Effector memory CD8-positive, alpha-beta T cell (primary cell): Measurements from ENCODE around the gene GLI1.
"Not testable (repeated sequence)": the region's sequence is repeated elsewhere in the genome, so short reads cannot be mapped to it uniquely, and the experiment has no call there.

ENCODE experiments used
- ATAC-seq: fragments of 150-1000 bp; cut with Tn5 transposase; replicated peaks from 2 replicates; pipeline ENCODE4 v1.10.0; 2021; ENCODE audit warnings: mild to moderate bottlenecking, moderate library complexity
- DNase-seq, 3 experiments: peaks; one replicate each; pipeline ENCODE4 v3.0.0; 2021
- H3K27ac Mint-ChIP-seq, 2 donors: one replicate each; pipeline ENCODE4 v1.8.0; 2022; ENCODE audit warnings: mild to moderate bottlenecking in 2 of 2, mixed read lengths in 2 of 2, moderate library complexity in 2 of 2
- H3K27me3 Mint-ChIP-seq, 2 donors: one replicate each; pipeline ENCODE4 v1.8.0; 2022; ENCODE audit warnings: mixed read lengths in 2 of 2
- H3K36me3 Mint-ChIP-seq: one replicate; pipeline ENCODE4 v1.8.0; 2022; ENCODE audit warnings: mild to moderate bottlenecking, moderate library complexity, mixed read lengths; ENCODE audit not compliant: insufficient read depth
- H3K4me1 Mint-ChIP-seq, 2 donors: one replicate each; pipeline ENCODE4 v1.8.0; 2022; ENCODE audit warnings: low read depth in 2 of 2, mixed read lengths in 2 of 2
- H3K4me3 Mint-ChIP-seq, 2 donors: one replicate each; pipeline ENCODE4 v1.8.0; 2022; ENCODE audit warnings: mild to moderate bottlenecking in 2 of 2, mixed read lengths in 2 of 2, moderate library complexity in 2 of 2
- H3K9me3 Mint-ChIP-seq, 2 donors: one replicate each; pipeline ENCODE4 v1.8.0; 2022; ENCODE audit warnings: mixed read lengths in 2 of 2

The GLI1 gene

DNA sequence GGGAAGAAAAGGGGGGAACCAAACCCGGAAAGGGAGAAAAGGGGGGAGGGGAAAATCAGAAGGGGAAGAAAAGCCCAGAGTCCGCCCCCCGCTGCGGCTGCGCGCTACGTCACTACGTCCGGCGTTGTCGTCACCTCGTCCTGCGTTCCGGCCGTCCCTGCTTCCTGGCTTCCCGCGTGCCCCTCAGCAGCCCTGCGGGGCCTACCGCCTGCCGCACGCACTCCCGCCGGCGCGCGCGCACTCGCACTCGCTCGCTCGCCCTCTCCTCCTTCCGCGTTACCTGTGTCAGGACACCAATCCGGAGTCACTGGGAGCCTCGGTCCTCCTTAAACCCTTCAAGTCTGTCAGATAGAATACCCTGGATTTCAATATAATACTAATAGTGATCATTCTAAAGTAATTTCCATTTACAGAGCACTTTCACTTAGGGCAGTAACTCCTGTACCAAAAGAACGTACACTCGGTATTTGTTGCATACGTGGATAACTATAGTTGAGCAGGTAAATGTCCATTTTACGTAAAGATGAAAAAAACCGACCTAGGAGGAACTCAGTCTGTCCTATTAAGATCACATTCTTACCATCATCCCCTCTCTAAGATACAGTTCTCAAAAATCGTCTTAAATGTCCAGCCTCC is 28.5 kb upstream of the GLI1 start, which contains the start of gene R3HDM2:
R3HDM2 (minus strand) TSS at position 113 of the 636 bp plus-strand sequence. CDS start 120,615 bp downstream, outside the sequence.
- Mint-ChIP-seq H3K27me3 (no peaks in the 10 kb centered on the region), H3K4me3 (peak within 1 kb of the TSS; percentile 95 to 96), H3K9me3 (no peaks in the 10 kb centered on the region), H3K36me3 (peaks cover 30% of the 10 kb centered on the region), H3K27ac (peak within 1 kb of the TSS; percentile 100), H3K4me1 (peaks cover 26 to 30% of the 10 kb centered on the region in 2 donors)
- DNase-seq = peak; percentile 91 to 95 (median 92)
- peak; percentile 91 for ATAC-seq

DNA sequence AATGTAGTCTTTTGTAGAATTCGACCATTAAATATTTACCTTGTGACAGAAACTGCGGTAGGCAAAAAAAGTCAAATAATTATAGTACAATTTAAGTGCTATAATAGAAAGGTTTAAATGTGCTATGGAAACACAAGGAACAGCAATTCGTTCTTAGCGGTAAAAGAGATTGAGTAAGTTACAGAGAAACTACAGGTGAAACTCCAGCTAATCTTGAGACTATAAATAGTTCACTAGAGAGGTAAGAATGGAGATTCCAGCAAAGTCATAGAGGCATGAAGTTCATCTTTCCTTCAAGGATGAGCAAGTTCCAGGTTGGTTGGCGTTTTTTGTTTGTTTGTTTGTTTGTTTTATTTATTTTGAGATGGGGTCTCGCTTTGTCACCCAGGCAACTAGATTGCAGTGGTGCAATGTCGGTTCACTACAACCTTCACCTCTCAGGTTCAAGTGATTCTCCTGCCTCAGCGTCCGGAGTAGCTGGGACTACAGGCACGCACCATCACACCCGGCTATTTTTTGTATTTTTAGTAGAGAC is 27.9 kb upstream of the GLI1 start:
- Mint-ChIP-seq H3K27ac (peak overlapping the region; percentile 100), H3K27me3 (no peaks in the 10 kb centered on the region), H3K9me3 (no peaks in the 10 kb centered on the region), H3K36me3 (peaks cover 30% of the 10 kb centered on the region), H3K4me3 (peak overlapping the region; percentile 95 to 96), H3K4me1 (peaks cover 23 to 30% of the 10 kb centered on the region in 2 donors)
- DNase-seq = no peak
- ATAC-seq = no peak

DNA sequence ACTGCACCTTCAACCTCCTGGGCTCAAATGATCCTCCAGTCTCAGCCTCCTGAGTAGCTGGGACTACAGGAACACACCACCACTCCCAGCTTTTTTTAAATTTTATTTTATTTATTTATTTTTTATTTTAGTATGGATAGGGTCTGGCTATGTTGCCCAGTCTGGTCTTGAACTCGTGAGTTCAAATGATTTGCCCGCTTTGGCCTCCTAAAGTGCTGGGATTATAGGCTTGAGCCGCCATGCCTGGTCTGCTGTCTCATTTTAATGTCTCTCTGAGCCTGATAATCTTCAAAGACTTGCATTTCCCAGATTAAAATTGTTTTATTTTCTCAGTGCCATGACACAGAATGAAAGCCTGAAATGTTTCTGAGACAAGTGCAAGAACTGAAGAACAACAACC is 26.2 kb upstream of the GLI1 start:
- Mint-ChIP-seq H3K9me3 (no peaks in the 10 kb centered on the region), H3K27ac (peak overlapping the region in 1 of 2 donors; percentile 38), H3K27me3 (peaks cover 0 to 1% of the 10 kb centered on the region in 2 donors), H3K36me3 (peaks cover 27% of the 10 kb centered on the region), H3K4me3 (no peak overlapping the region), H3K4me1 (peaks cover 21 to 26% of the 10 kb centered on the region in 2 donors)
- ATAC-seq (no peak), DNase-seq (no peak)

DNA sequence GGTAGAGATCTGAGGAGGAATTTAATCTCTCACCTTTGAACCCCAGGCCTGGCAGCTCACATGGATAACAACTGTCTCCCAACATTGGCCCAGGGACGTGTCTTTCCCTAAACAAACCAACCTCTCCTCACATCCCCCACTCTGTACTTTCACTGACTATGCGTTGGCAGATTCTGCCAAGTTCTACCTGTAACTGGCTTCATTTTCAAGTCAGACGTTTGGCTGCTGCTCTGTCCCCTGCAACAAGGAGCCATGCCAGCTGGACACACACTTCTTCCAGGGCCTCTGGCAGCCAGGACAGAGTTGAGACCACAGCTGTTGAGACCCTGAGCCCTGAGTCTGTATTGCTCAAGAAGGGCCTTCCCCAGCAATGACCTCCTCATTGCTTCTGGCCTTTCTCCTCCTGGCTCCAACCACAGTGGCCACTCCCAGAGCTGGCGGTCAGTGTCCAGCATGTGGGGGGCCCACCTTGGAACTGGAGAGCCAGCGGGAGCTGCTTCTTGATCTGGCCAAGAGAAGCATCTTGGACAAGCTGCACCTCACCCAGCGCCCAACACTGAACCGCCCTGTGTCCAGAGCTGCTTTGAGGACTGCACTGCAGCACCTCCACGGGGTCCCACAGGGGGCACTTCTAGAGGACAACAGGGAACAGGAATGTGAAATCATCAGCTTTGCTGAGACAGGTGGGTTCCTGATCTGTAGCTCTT is 24.9 kb upstream of the GLI1 start, which contains the start of gene INHBC:
INHBC (plus strand) TSS at position 268 of the 707 bp plus-strand sequence; CDS start at position 371, 103 bp downstream.
- DNase-seq = no peak
- peak within 1 kb of the TSS; percentile 72 to 81 for H3K27ac Mint-ChIP-seq

DNA sequence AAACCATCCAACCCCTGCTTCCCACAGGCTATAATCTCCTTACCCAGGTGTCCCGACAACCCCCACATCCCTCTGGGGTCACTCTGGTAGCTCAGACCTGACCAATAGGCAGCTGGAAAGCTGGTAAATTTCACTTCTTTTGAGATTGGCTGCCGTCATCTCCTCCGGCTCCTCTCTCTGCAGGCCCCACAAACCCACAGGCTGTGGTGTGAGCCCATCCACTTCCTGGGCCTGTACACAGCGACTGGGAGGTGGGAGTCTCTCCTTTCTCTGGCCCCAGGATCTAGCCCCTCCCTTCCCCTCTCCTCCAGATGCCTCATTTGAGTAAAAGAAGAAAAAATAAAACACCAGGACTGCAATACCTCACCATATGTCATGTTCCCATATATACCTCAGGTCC is 24.3 kb upstream of the GLI1 start:
- H3K4me1 Mint-ChIP-seq = peaks cover 10 to 13% of the 10 kb centered on the region in 2 donors
- DNase-seq (no peak), ATAC-seq (no peak)
- peak overlapping the region; percentile 72 to 81 for H3K27ac Mint-ChIP-seq
- H3K36me3 Mint-ChIP-seq = peaks cover 14% of the 10 kb centered on the region
- peak overlapping the region; percentile 51 to 63 for H3K4me3 Mint-ChIP-seq
- no peaks in the 10 kb centered on the region for H3K9me3 Mint-ChIP-seq
- H3K27me3 Mint-ChIP-seq = peaks cover 0 to 9% of the 10 kb centered on the region in 2 donors

More for the DNA sequence above, 24.9 kb upstream of the GLI1 start, which contains the start of gene INHBC:
- Mint-ChIP-seq H3K4me3 (peak within 1 kb of the TSS; percentile 51 to 63), H3K9me3 (no peaks in the 10 kb centered on the region), H3K4me1 (peaks cover 16 to 19% of the 10 kb centered on the region in 2 donors), H3K27me3 (peaks cover 0 to 9% of the 10 kb centered on the region in 2 donors), H3K36me3 (peaks cover 19% of the 10 kb centered on the region)
- no peak for ATAC-seq

DNA sequence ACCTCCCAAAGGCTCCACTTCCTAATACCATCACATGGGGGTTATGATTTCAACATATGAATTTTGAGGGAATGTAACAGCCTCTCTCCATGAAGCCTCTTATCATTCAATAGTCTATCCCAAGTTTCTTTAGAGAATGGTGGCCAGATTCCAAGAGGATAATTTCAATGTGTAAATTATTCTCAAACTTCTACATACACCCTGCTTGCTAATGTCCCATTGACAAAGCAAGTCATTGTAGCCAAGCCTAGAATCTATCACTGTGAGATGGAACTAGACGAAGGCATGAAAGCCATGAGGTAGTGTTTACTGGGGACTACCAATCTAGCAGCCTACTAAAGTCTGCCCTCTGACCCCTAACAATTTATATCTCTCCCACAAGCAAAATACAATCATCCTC is 21.2 kb upstream of the GLI1 start:
- H3K36me3 Mint-ChIP-seq = no peaks in the 10 kb centered on the region
- H3K4me1 Mint-ChIP-seq = peaks cover 5% of the 10 kb centered on the region in 2 donors
- peaks cover 6 to 17% of the 10 kb centered on the region in 2 donors for H3K27me3 Mint-ChIP-seq
- ATAC-seq (no peak), DNase-seq (no peak)
- no peak overlapping the region for H3K4me3 Mint-ChIP-seq
- no peak overlapping the region for H3K27ac Mint-ChIP-seq
- H3K9me3 Mint-ChIP-seq = no peaks in the 10 kb centered on the region

DNA sequence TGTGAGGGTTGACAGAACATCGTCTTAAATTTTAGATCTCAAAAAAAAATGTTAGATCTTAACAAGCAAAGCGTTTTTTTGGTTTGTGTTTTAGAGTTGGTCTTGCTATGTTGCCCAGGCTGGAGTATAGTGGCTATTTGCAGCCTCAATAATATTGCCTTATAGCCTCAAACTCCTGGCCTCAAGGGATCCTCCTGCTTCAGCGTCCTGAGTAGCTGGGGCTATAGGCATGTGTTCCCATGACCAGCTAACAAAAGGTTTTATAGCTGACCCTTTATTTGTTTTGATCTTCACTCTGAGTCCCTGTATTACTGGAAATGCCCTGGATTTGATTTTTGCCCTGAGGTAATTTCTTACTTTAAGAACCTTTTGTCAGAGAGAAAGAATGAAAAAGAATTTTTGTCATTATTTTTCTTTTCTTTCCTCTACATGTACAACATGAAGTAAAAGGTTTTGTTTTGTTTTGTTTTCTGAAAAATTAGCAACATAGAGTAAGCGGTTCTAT is 19.8 kb upstream of the GLI1 start:
- Mint-ChIP-seq H3K27me3 (peaks cover 6 to 17% of the 10 kb centered on the region in 2 donors), H3K4me3 (no peak overlapping the region), H3K4me1 (peaks cover 5% of the 10 kb centered on the region in 2 donors), H3K36me3 (no peaks in the 10 kb centered on the region), H3K27ac (no peak overlapping the region), H3K9me3 (no peaks in the 10 kb centered on the region)
- DNase-seq (no peak), ATAC-seq (no peak)

DNA sequence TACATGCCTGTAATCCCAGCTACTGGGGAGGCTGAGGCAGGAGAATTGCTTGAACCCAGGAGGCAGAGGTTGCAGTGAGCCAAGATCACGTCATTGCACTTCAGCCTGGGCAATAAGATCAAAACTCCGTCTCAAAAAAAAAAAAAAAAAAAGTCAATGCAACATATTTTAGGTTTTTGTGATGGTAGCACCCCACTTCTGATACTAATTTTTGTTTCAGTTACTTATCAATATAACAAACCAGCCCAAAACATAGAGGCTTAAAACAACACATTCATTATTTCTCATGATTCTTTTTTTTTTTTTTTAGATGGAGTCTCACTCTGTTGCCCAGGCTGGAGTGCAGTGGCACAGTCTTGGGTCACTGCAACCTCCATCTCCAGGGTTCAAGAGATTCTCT is 18.2 kb upstream of the GLI1 start:
- not testable (repeated sequence) for H3K4me3 Mint-ChIP-seq, H3K27ac Mint-ChIP-seq, ATAC-seq, DNase-seq, H3K4me1 Mint-ChIP-seq, H3K9me3 Mint-ChIP-seq, H3K36me3 Mint-ChIP-seq
- peaks cover 6 to 17% of the 10 kb centered on the region in 2 donors for H3K27me3 Mint-ChIP-seq

DNA sequence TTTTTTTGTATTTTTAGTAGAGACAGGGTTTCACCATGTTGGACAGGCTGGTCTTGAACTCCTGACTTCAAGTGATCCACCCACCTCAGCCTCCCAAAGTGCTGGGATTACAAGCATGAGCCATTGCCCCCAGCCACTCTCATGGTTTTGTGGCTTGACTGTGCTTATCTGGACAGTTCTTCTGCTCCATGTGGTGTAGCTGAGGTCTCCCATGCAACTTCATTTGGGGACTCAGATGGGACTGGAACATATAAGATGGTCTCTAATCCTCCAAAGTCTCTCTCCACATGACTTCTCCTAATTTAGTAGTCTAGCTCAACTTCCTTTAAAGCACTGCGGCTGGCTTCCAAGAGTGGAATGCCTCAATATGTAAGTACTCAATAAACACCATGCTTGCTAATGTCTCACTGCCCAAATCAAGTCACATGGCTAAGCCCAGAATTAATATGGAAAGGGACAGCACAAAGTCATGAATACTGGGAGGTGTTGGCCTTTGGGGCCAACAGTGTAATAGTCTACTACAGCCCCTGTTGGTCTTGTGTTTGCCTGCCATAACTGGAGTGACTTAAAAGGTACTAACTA is 17.6 kb upstream of the GLI1 start:
- Mint-ChIP-seq H3K9me3 (no peaks in the 10 kb centered on the region), H3K27me3 (peaks cover 6 to 17% of the 10 kb centered on the region in 2 donors)
- ATAC-seq = no peak

DNA sequence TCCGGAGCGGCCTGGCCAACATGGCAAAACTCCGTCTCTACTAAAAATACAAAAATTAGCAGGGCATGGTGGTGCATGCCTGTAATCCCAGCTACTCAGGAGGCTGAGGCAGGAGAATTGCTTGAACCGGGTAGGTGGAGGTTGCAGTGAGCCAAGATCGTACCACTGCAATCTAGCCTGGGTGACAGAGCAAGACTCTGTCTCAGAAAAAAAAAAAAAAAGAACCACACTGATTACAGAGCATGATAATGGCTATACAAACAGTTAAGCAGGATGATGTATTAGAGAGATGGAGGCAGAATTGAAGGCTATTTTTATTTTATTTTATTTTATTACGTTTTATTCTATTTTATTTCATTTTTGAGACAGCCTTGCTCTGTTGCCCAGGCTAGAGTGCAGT is 15.2 kb upstream of the GLI1 start:
- H3K27me3 Mint-ChIP-seq, H3K4me3 Mint-ChIP-seq, ATAC-seq, H3K36me3 Mint-ChIP-seq, H3K9me3 Mint-ChIP-seq, DNase-seq, H3K27ac Mint-ChIP-seq, H3K4me1 Mint-ChIP-seq: not testable (repeated sequence)

More for the DNA sequence above, 17.6 kb upstream of the GLI1 start:
- DNase-seq = no peak
- no peaks in the 10 kb centered on the region for H3K4me1 Mint-ChIP-seq
- H3K27ac Mint-ChIP-seq = no peak overlapping the region
- H3K36me3 Mint-ChIP-seq = no peaks in the 10 kb centered on the region
- no peak overlapping the region for H3K4me3 Mint-ChIP-seq

DNA sequence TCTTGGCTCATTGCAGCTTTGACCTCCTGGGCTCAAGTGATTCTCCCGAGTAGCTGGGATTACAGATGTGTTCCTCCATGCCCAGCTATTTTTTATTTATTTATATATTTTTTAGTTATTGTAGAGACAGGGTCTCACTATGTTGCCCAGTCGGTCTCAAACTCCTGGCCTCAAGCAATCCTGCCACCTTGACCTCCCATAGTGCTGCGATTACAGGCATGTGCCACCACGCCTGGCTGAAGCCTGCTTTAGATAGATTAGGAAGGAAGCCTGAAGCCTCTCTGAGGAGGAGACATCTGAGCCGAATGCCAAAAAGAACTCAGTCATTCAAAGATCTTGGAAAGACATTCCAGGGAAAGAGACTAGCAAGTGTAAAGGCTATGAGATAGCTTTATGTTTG is 14.8 kb upstream of the GLI1 start:
- H3K27ac Mint-ChIP-seq = no peak overlapping the region
- no peak overlapping the region for H3K4me3 Mint-ChIP-seq
- H3K27me3 Mint-ChIP-seq = peaks cover 6 to 8% of the 10 kb centered on the region in 2 donors
- ATAC-seq (no peak), DNase-seq (no peak)
- H3K4me1 Mint-ChIP-seq = no peaks in the 10 kb centered on the region
- H3K36me3 Mint-ChIP-seq = no peaks in the 10 kb centered on the region
- H3K9me3 Mint-ChIP-seq = no peaks in the 10 kb centered on the region

DNA sequence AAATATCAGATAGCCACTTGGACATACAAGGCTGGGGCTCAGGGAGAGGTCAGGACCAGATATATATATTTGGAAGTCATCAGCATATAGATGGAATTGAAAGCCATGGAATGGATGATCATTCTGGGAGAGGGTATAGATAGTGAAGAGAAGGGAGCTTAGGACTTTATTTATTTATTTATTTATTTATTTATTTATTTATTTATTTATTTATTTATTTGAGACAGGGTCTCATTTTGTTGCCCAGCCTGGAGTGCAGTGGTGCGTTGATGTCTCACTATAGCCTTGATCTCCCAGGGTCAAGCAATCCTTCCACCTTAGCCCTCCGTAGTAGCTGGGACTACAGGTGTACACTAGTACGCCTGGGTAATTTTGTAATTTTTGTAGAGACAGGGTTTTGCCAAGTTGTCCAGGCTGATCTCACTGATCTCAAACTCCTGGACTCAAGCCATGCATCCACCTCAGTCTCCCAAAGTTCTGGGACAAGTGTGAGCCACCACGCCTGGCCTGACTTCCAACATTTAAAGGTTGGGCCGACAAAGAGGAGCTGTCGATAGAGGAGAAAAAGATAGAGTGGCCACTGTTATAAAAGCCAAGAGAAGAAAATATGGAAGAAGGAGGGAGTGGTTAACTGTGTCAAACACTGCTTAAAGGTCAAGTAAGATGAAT is 13.2 kb upstream of the GLI1 start:
- ATAC-seq (no peak), DNase-seq (no peak)
- Mint-ChIP-seq H3K9me3 (no peaks in the 10 kb centered on the region), H3K27ac (no peak overlapping the region), H3K4me3 (no peak overlapping the region), H3K27me3 (peaks cover 0 to 6% of the 10 kb centered on the region in 2 donors), H3K36me3 (no peaks in the 10 kb centered on the region), H3K4me1 (no peaks in the 10 kb centered on the region)

DNA sequence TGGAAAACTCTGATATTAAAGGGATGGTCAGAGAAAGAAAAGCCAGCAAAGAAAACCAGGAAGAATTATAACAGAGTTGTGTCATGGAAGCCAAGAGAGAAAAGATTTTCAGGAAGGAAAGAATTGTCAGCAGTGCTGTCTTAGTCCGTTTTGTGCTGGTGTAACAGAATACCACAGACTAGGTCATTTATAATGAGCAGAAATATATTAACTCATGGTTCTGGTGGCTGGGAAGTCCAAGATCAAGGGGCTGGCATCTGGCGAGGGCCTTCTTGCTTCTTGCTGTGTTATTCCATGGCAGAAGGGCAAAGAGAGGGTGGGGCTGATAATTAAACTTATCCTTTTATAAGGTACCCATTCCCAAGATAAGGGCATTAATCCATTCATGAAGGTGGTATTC is 10.9 kb upstream of the GLI1 start:
- Mint-ChIP-seq H3K27ac (no peak overlapping the region), H3K36me3 (no peaks in the 10 kb centered on the region), H3K4me1 (no peaks in the 10 kb centered on the region)

More for the DNA sequence above, 10.9 kb upstream of the GLI1 start:
- H3K4me3 Mint-ChIP-seq = no peak overlapping the region
- no peaks in the 10 kb centered on the region for H3K9me3 Mint-ChIP-seq
- peaks cover 6 to 17% of the 10 kb centered on the region in 2 donors for H3K27me3 Mint-ChIP-seq
- ATAC-seq = no peak
- DNase-seq = no peak
